ENCODE measurements around the gene FDXR.
A peak's percentile ranks its signal among the peaks of the same experiment; 100 is the strongest.

The FDXR gene

GRCh38 chr17:74893936-74894671 lies 21.3 kb upstream of the FDXR start:
- no peak for DNase-seq

- peak in 2 of 3 experiments; percentile 46 to 50 for DNase-seq
Observed at GRCh38 chr17:74892974-74893911, 20.4 kb upstream of the FDXR start, which contains the start of gene FADS6. FADS6 (minus strand) TSS chr17:74893633; CDS start chr17:74893595, 38 bp downstream.

GRCh38 chr17:74892013-74892841 lies 19.4 kb upstream of the FDXR start:
- peak in 1 of 3 experiments; percentile 4 for DNase-seq

- DNase-seq: no peak
Observed at GRCh38 chr17:74890554-74890953, 17.8 kb upstream of the FDXR start.

GRCh38 chr17:74888469-74888868 lies 15.7 kb upstream of the FDXR start:
- DNase-seq: no peak

GRCh38 chr17:74883241-74883745 lies 10.5 kb upstream of the FDXR start:
- DNase-seq: no peak

- DNase-seq: no peak
Observed at GRCh38 chr17:74882517-74883240, 9.9 kb upstream of the FDXR start.

- no peak for DNase-seq
Observed at GRCh38 chr17:74881073-74881472, 8.3 kb upstream of the FDXR start.

- DNase-seq: no peak
Observed at GRCh38 chr17:74879308-74879707, 6.5 kb upstream of the FDXR start.

- DNase-seq: no peak
Observed at GRCh38 chr17:74878658-74879057, 5.9 kb upstream of the FDXR start.

GRCh38 chr17:74877592-74878548 lies 5.1 kb upstream of the FDXR start:
- DNase-seq: peak in 1 of 3 experiments; percentile 14

- DNase-seq: no peak
Observed at GRCh38 chr17:74875977-74876593, 3.3 kb upstream of the FDXR start.

GRCh38 chr17:74875155-74875976 lies 2.6 kb upstream of the FDXR start:
- DNase-seq: no peak

- DNase-seq: no peak
Observed at GRCh38 chr17:74874615-74875037, 1.8 kb upstream of the FDXR start.

- peak in 1 of 3 experiments; percentile 48 for DNase-seq
Observed at GRCh38 chr17:74873874-74874614, 1.2 kb upstream of the FDXR start.

- peak; percentile 99 to 100 (median 100) for DNase-seq
Observed at GRCh38 chr17:74873037-74873873, 461 bp upstream of the FDXR start.

GRCh38 chr17:74871356-74872076 lies 1.3 kb downstream of the FDXR start:
- no peak for DNase-seq
